GM23248 (cell line): ENCODE results near the gene ANAPC15. TPM values are rescaled to one million over a fixed set of nuclear protein-coding genes. Genes with fewer than 3 reads are reported as not detected.

Source experiments
- DNase-seq: peaks from one replicate; pipeline ENCODE4 v3.0.0-alpha.2; 2015
- H2AFZ ChIP-seq: fragments of 200-600 bp; sonication (generic); 2 replicates; pipeline ENCODE4 v1.6.1; 2016; ENCODE audit warnings: antibody characterized with exemption
- H3F3A ChIP-seq: fragments of 200-600 bp; sonication (generic); 2 replicates; pipeline ENCODE4 v1.6.1; 2016; ENCODE audit warnings: mild to moderate bottlenecking, antibody characterized with exemption, mixed run types; ENCODE audit not compliant: insufficient read depth
- H3K27ac ChIP-seq: fragments of 200-600 bp; sonication (generic); 2 replicates; pipeline ENCODE4 v1.5.1; 2016; ENCODE audit warnings: mild to moderate bottlenecking
- H3K27me3 ChIP-seq: fragments of 200-600 bp; sonication (generic); replicated peaks from 2 replicates; pipeline ENCODE4 v1.6.1; 2016; ENCODE audit warnings: mild to moderate bottlenecking; ENCODE audit not compliant: insufficient read depth
- H3K36me3 ChIP-seq: fragments of 200-600 bp; sonication (generic); 2 replicates; pipeline ENCODE4 v1.6.1; 2016; ENCODE audit warnings: low read depth, mild to moderate bottlenecking
- H3K4me1 ChIP-seq: fragments of 200-600 bp; sonication (generic); 2 replicates; pipeline ENCODE4 v1.6.1; 2016; ENCODE audit warnings: mild to moderate bottlenecking; ENCODE audit not compliant: insufficient read depth
- H3K4me2 ChIP-seq: fragments of 200-600 bp; sonication (generic); one replicate; pipeline ENCODE4 v1.6.1; 2016; ENCODE audit warnings: mild to moderate bottlenecking; ENCODE audit not compliant: unreplicated experiment
- H3K4me3 ChIP-seq: fragments of 200-600 bp; sonication (generic); 2 replicates; pipeline ENCODE4 v1.5.1; 2016; ENCODE audit warnings: mild to moderate bottlenecking
- H3K79me2 ChIP-seq: fragments of 200-600 bp; sonication (generic); 2 replicates; pipeline ENCODE4 v1.6.1; 2016; ENCODE audit warnings: mild to moderate bottlenecking; ENCODE audit not compliant: insufficient read depth
- H3K9ac ChIP-seq: fragments of 200-600 bp; sonication (generic); 2 replicates; pipeline ENCODE4 v1.6.1; 2016; ENCODE audit warnings: mild to moderate bottlenecking
- H3K9me2 ChIP-seq: fragments of 200-600 bp; sonication (generic); 2 replicates; pipeline ENCODE4 v1.6.1; 2016; ENCODE audit warnings: mixed run types, mild to moderate bottlenecking, moderate library complexity; ENCODE audit not compliant: insufficient read depth
- H3K9me3 ChIP-seq: fragments of 200-600 bp; sonication (generic); one replicate; pipeline ENCODE4 v1.6.1; 2017; ENCODE audit warnings: low read depth
- H4K20me1 ChIP-seq: fragments of 200-600 bp; sonication (generic); 2 replicates; pipeline ENCODE4 v1.6.0; 2016; ENCODE audit not compliant: insufficient read depth
- EZH2 ChIP-seq: fragments of 200-600 bp; sonication (generic); IDR thresholded peaks from 2 replicates; pipeline ENCODE4 v1.6.1; 2018; ENCODE audit warnings: antibody characterized with exemption, mild to moderate bottlenecking; ENCODE audit not compliant: insufficient read depth, poor library complexity, severe bottlenecking
- EZH2phosphoT487 ChIP-seq: fragments of 200-600 bp; sonication (generic); IDR thresholded peaks from 2 replicates; pipeline ENCODE4 v1.6.1; 2018; ENCODE audit warnings: antibody characterized with exemption, moderate library complexity, mild to moderate bottlenecking, low read depth; ENCODE audit not compliant: insufficient read depth
- WGBS, 2 experiments: methylation state at CpG; one replicate each; pipeline ENCODE4 v1.1.6; 2015 to 2017; ENCODE audit warnings: low lambda C conversion rate in 2 of 2, low coverage in 1 of 2; ENCODE audit errors: missing lambda C conversion rate in 2 of 2; 5-methylcytosine and 5-hydroxymethylcytosine counted together
- in situ Hi-C: fragments of 300-500 bp; cut with MboI; formaldehyde crosslinking; loops from 2 replicates; pipeline ENCODE4 v1.15.0; 2020
- polyA plus RNA-seq: library from polyadenylated mRNA; unstranded; fragments of >200 nt; fragmentation: Nextera tagmentation; extraction: Ambion mirVana; gene quantifications from 2 replicates; pipeline ENCODE4 v1.2.1, GENCODE V29; 2016
- total RNA-seq: library from RNA; depleted of rRNA; stranded (reverse); fragments of >200 nt; shearing (Covaris generic); gene quantifications from 2 replicates; pipeline ENCODE4 v1.2.3, GENCODE V29; 2014

The ANAPC15 gene
- total and polyA plus RNA-seq, 2 experiments from 2014 or later: 38.7 to 62.4 TPM

DNA sequence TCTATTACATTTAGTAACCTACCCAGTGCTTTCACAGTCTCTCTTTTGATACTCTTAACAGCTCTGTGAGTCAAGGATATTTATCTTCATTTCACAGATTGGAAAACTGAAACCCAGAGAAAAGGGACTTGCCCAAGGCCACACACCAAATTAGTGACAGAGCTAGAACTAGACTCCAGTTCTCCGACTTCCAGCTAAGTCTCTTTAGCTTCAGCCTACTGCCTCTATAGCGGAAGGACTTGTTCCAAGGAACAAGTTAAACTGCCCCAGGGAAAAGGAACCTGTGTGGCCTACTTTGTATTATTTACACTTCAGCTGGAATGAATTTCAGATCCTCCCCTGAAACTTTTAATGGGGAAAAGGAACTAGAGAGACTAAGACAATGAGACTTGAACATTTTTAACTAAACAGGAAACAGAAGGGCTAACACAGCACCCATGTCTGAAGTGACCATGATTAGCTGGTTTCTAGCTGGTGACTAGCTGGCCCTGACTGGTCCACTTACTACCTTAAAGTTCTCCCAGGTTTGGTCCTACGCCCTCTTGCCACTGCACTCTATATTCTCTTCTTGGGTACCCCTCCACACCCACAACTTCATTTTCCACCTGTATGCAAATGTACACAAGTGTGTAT lies 30.6 kb downstream of the ANAPC15 start:
- TF ChIP-seq EZH2phosphoT487 (no peak), EZH2 (no peak)
- WGBS, 2 experiments: 98 to 100% methylated on average over 3 of the region's 3 CpGs
- H3K4me1 ChIP-seq: peaks cover 12% of the 10 kb centered on the region
- no peaks in the 10 kb centered on the region for H4K20me1 ChIP-seq
- peak overlapping the region; percentile 85; the same call in 1 of the 2 replicates for H2AFZ ChIP-seq
- no peaks in the 10 kb centered on the region for H3K27me3 ChIP-seq
- H3K27ac ChIP-seq: no peak overlapping the region
- H3K36me3 ChIP-seq: no peaks in the 10 kb centered on the region
- H3K4me2 ChIP-seq: no peak overlapping the region
- no peaks in the 10 kb centered on the region for H3K9me2 ChIP-seq
- in situ Hi-C loops: no loop called here
- no peak overlapping the region for H3K9ac ChIP-seq
- no peak overlapping the region for H3K4me3 ChIP-seq
- no peaks in the 10 kb centered on the region for H3K9me3 ChIP-seq
- no peak for DNase-seq
- peaks cover 33% of the 10 kb centered on the region for H3K79me2 ChIP-seq
- peaks cover 43% of the 10 kb centered on the region for H3F3A ChIP-seq

- Histone ChIP-seq H2AFZ (peak overlapping the region; percentile 85), H3F3A (peaks cover 38% of the 10 kb centered on the region), H3K36me3 (no peaks in the 10 kb centered on the region), H4K20me1 (no peaks in the 10 kb centered on the region), H3K27ac (peak overlapping the region; percentile 87), H3K9me3 (no peaks in the 10 kb centered on the region), H3K9me2 (no peaks in the 10 kb centered on the region), H3K4me3 (peak overlapping the region; percentile 73), H3K27me3 (no peaks in the 10 kb centered on the region), H3K9ac (peak overlapping the region; percentile 85), H3K4me2 (peak overlapping the region; percentile 63), H3K4me1 (peaks cover 12% of the 10 kb centered on the region), H3K79me2 (peaks cover 40% of the 10 kb centered on the region)
- TF ChIP-seq EZH2phosphoT487: no peak
- TF ChIP-seq EZH2: no peak
- in situ Hi-C loops: no loop called here
- WGBS, 2 experiments: 61% methylated on average over 21 of the region's 21 CpGs
- DNase-seq: no peak
Observed at GRCh38 chr11:72081184-72081644, 31.3 kb downstream of the ANAPC15 start.

DNA sequence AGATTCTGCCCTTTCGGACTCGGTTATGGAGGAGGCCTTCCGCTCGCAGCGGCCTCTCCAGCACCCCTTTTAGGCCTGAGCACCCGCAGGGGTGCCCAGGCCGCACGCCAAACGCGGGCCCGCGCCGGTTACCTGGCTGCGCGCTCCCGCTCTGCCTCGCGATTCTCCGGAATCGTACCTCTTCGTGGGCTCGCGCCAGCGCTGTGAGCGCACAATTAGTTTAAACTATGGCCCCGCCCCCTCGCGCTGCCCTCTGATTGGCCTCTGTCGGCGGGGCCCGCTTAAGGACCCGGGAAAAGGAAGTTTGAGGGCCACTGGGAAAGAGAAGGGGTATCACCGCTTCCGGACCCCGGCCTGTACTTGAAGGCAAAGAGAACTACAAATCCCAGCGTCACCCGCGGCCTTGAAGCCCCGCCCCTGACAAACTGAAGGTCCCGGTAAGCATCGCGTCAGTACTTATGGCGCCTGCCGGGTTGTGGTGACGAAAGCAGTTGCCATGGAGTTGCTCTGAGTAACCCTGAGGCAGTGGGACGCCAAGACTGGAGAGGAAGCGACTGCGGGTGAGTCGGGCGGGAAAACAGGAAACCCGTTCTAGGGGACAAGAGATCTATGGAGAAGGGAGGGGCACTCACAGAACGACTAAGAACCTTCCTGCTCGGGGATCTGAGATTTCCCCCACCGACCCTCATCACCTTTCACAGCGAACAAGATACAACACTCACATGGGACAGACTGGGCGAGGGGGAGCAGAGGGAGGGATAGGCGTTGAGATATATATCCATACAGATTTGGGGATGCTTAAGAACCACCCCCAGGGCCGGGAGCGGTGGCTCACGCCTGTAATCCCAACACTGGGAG lies 31.9 kb downstream of the ANAPC15 start, which contains the start of the genes LRRC51 and NUMA1:
LRRC51 (plus strand) TSS at position 525 of the 858 bp plus-strand sequence. CDS start 8,234 bp downstream, outside the sequence.
NUMA1 (minus strand) TSS at position 217 of the 858 bp plus-strand sequence. CDS start 44,599 bp downstream, outside the sequence.
- Histone ChIP-seq H4K20me1 (no peaks in the 10 kb centered on the region), H2AFZ (peak within 1 kb of the TSS; percentile 85), H3K27ac (peak within 1 kb of the TSS; percentile 87), H3K9me3 (no peaks in the 10 kb centered on the region), H3K27me3 (no peaks in the 10 kb centered on the region), H3K4me1 (peaks cover 12% of the 10 kb centered on the region), H3K4me2 (peak within 1 kb of the TSS; percentile 97), H3F3A (peaks cover 31% of the 10 kb centered on the region), H3K9me2 (no peaks in the 10 kb centered on the region), H3K79me2 (peaks cover 47% of the 10 kb centered on the region), H3K9ac (peak within 1 kb of the TSS; percentile 85), H3K4me3 (peak within 1 kb of the TSS; percentile 89), H3K36me3 (no peaks in the 10 kb centered on the region)
- TF ChIP-seq EZH2phosphoT487 (no peak), EZH2 (no peak)
- in situ Hi-C loops: no loop called here
- 1 to 2% methylated on average over 56 to 60 of the region's 60 CpGs for WGBS, 2 experiments
- peak; percentile 100 for DNase-seq

GRCh38 chr11:72079819-72080325 lies 32.6 kb downstream of the ANAPC15 start:
- Histone ChIP-seq H3K4me1 (peaks cover 12% of the 10 kb centered on the region), H3K36me3 (no peaks in the 10 kb centered on the region), H3K9ac (peak overlapping the region; percentile 85), H3K79me2 (peaks cover 53% of the 10 kb centered on the region), H3K9me3 (no peaks in the 10 kb centered on the region), H3F3A (peaks cover 31% of the 10 kb centered on the region), H3K27me3 (no peaks in the 10 kb centered on the region), H3K4me2 (peak overlapping the region; percentile 97), H3K27ac (peak overlapping the region; percentile 83), H4K20me1 (no peaks in the 10 kb centered on the region), H3K9me2 (no peaks in the 10 kb centered on the region), H2AFZ (peak overlapping the region; percentile 81), H3K4me3 (peak overlapping the region; percentile 89)
- in situ Hi-C loops: no loop called here
- TF ChIP-seq EZH2 (no peak), EZH2phosphoT487 (no peak)
- WGBS, 2 experiments: 1% methylated on average over 13 to 15 of the region's 16 CpGs
- peak; percentile 51 for DNase-seq
